NCI-H345 treated with DMSO at 0.1 percent for 48 hours (cell line): Measurements from ENCODE around the gene GFPT2.

Experiments
- DNase-seq: peaks from one replicate; lab custom pipeline; 2025; ENCODE audit not compliant: unreplicated experiment; lab: John Stamatoyannopoulos, UW

Gene GFPT2

DNA sequence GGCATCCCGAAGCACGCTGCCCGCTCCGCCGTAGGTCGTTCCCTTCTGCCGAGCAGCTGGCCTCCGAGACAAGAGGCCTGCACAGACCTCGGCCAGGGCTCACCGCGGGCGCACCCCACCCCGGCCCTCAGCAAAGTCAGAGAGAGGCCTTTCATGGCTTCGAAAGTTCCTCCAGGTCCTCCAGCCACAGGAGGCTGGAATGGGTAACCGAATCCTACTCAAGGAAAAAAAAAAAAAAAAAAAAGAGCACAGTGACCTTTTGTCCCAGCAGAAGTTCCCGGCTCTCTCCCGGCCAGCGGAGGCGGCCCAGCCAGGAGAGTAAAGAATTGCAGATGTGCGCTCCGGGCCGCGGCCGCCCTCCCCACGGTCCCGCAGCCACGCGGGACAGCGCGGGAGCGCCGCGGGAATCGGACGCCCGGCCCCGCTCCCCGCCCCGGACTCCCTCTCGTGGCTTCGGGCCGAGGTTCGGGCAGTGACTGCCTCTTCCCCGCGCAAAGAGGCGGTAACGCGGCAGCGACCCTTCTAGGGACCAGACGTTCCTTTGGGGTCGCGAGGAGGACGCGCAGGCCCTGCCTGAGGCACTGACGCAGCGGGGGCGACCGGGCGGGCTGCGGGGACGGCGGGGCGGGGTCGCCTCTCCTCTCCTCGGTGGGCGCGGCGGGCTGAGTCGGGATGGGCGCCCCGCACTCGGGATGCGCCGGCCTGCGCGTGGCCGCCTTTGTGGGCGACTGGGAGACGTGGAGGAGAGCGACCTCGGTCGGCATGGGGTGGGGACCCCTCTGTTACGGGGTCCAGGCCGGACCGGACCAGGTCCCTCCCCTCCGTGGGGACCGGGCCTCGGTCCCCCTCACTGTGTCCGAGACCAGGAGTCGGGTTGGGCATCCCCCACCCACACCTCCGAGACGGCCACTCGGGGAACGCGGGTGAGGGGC is 754 bp downstream of the GFPT2 start:
- no peak for DNase-seq

- no peak for DNase-seq
These were observed 2.2 kb downstream of the GFPT2 start for GRCh38 chr5:180350711-180351465.

- DNase-seq: no peak
These were observed 2.8 kb downstream of the GFPT2 start for GRCh38 chr5:180350296-180350695.

DNA sequence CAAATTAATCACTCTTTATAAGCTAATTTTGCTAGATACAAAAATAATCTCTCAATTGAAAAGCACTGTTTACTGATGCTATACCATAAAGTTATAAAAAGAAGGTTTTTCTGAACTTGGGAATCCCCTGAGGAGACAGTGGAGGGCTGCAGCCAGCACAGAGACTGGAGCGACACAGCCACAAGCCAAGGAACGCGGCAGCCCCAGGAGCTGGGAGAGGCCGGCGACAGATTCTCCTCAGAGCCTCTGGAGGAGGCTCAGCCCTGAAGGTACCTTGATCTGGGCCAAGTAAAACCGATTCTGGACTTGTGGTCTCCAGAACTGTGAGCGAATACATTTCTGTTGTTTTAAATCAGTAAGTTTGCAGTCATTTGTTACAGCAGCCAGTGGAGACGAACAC is 3.7 kb downstream of the GFPT2 start:
- no peak for DNase-seq

DNA sequence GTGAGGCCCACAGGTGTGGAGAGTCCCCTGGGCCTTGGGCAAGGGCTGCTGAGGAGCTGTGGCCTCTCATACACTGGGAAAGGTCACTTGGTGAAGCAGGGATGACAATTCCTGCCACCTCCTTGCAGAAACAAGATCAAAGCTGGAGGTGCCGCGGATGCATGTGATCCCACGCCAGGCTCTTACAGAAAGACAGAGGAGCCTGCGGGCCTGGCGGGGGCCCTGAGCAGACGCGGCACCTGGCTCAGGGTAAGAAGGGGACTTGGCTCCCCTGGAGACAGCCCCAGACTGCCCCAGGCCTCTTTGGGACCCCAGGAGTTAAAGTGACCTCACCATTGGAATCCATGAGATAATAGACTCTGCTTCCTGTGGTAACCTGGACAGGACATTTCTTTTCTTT is 4.8 kb downstream of the GFPT2 start:
- DNase-seq: no peak

DNA sequence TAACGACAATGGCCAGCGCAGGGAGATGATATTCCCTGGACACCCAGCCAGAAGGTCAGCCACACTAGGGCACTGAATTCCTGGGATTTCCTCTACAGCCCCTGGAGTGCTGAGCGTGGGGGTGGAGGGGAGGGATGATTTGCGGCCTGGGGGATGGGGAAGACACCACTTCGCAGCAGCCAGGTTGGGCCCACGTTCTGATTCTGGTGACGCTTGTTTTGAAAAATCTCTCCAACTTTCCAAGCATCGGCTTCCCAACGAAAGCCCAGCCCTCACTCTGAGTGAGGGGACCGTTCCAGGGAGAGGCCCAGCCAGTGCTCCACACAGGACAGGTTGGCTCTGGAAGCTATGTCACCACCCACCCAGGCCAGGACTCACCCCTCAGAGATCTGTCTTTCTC is 5.4 kb downstream of the GFPT2 start:
- DNase-seq: no peak

DNA sequence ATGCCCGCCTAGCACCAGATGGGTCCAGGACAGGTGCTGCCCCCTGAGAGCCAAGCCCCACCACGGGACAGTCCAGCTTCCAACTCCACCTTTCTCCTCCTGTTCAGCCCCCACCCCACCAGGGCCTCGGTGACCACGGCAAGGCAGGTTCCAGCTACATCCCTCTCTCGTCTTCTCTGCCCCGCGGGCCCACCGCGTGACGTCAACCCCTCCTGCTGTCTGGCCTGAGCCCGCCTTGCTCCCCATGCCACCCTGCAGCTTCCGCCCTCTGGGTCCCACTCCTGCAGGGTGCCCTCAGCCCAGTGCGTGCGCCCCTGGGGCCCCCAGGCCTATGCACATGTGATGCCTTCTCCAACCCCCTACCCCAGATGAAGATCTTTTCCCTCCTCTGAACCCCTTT is 6.8 kb downstream of the GFPT2 start:
- DNase-seq: no peak

DNA sequence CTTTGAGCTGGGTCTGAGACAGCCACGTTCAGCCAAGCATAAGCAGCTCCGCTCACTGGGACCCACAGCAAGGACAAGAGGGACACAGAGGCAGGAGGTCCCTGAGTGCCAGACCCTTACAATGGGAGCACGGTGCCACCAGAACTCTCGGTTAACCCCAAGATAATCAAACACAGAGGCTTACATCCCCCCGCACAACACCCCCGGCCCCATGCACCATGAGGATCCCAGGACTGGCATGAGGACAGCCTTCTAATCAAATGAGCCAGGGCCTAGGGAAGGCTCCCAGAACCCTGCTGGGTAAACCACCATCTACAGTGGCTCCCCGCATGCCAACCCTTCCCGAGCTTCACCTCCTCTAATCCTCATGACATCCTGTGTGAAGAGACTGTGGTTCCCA is 7.4 kb downstream of the GFPT2 start:
- DNase-seq: no peak

DNA sequence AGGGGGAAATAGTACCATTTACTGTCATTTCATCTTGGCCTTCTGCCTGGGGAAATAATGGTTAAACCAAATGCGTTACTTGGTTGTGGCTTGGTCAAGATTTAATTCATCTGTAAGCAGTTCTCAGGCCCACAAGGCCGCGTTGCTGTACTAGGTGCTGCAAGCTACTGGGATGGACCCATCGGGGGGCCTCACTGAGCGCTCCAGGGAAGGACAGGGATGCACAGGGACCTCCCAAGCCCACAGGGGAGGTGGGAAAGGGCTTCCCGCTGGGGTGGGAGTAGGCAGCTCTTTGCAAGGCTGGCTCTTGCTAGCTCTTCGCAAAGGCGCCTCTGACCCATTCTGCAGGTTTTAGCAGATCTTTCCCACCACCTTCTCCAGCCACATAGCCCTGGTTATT is 8.0 kb downstream of the GFPT2 start:
- no peak for DNase-seq

DNA sequence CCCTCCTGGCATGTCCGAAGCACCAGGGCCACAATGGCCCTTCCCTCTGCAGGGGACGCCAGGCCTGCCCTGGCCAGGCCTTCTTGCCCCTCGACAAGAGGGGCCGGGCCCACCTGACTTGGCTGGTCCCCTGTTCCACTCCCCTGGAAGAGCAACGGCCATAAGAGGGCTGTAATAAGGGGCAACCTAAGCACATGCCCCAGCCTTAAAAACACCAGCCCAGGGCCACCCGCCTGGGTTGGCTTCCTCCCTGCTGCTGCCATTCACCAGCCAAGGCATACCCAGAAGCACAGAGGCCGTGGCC is 8.5 kb downstream of the GFPT2 start:
- DNase-seq: no peak

- DNase-seq: no peak
These were observed 9.1 kb downstream of the GFPT2 start for GRCh38 chr5:180343831-180344695.

GRCh38 chr5:180343110-180343830 is 9.9 kb downstream of the GFPT2 start:
- no peak for DNase-seq

DNA sequence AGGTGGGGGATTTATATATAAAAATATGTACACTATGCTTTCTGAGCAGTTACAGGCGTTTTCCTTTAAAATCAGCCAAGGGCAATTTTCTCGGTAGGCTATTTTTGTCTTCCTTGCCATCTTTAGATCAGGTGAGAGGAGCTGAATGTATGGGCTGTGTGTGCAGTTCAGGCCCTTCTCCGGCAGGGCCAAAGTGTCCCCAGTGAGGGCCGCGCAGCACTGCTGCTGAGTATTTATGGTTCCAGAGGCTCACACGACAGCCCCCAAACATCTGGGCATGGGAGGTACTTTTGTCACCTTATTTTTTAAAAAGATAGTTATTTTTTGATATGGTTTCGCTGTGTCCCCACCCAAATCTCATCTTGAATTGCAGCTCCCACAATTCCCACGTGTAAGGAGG is 11.5 kb downstream of the GFPT2 start:
- DNase-seq: no peak

DNA sequence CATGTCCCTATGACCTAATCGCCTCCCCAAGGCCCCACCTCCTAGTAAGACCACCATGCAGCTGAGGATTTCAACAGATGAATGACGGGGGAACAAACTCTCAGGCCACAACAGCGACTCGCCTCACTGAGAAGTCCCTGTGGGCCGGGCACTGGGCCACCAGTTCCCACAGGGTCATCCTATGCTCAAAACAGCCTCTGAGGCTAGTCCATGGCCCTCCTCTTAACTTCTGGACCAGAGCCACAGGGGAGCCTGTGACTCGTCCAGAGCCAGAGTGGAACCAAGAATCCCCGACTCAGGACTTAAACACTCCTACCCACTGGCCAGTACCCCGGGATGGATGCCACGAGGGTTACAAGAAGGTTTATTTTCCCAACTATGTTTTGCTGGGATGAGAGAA is 12.3 kb downstream of the GFPT2 start:
- no peak for DNase-seq

DNA sequence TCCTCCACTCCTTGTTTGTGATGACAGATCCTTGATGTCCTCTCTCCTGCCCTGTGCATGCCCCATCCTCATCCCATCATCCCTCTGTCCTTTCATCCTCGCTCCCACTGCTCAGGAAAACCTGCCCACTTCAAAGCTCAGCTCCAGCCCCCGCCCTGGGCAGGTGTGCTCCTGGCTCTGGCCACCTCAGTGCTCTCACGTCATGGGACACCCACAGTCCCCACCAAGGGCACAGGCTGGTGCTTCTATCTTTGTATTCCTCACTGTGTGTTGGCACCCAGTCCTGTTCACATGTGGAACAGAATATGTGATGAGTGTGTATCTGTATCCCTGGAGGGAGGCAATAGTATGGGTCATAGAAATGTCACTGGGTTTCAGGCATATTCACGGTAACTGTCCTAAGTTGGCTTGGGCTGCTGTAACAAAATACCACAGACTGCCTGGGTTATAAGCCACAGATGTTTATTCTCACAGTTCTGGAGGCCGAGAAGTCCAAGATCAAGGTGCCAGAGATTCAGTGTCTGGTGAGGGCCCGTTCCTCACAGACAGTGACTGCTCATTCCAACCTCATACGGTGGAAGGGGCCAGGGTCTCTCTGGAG is 13.5 kb downstream of the GFPT2 start:
- DNase-seq: no peak

GRCh38 chr5:180338001-180338707 is 15.0 kb downstream of the GFPT2 start:
- DNase-seq: no peak

DNA sequence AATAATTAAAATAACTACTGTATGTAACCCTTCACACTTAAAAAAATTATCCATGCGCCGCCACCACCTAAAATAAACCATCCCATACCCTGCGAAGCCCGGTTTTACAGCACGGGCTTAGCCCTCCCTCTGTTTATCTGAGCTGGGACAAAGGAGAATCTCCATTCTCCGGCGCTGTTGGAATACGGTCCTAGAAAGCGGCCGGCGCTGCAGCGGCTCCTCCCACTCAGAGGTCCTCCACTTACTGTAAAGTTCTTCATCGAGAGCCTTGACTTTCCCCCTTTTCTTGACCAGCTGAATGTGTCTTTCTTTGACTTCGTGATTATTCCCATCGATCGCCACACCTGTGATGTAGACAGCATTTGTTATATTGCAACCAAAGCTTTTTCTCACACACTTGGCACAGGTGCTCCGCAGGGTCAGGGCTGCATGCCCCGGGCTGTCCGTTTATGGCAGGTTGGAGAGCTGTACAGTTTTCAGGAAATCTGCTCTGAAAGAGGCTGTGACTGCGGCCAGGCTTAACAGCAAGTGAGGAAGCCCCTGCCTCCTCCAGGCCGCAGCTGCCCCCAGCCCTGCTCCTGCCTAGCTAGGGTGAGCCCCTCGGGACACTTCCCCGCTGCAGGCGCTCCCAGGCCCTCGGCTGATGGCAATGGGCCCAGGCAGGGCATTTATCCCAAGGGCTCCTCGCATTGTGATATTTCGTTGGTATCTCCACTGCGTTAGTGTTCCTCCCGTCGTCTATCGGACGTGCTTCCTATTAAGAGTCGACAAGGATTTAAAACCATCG is 16.7 kb downstream of the GFPT2 start:
- DNase-seq: no peak

DNA sequence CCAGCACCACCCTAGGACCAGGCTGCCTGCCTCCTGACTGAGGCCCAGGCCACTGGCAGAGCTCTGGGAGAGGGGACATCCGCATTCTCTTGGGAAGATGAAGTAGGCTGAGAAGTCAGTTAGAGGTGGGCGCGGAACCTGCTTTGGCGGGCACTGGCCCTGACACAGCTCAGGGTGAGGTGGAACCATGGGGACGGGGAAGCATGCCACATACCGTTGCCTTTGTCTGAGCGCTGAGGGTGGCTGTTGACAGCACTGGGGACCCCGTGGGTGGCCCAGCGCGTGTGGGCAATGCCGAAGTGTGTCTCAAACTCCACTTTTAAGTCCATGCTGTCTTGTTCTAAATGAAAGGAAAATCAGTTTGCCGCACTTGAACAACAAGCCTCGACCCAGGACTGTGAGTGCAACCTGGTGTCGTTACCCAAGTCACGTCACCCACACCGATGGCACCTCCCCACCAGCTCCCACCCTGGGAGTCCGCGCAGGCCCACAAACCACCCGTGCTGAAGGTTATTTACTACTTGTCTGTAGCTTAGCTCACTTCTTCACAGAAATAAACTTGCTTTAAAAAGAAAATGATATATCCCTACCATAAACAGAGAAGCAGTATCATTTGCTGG is 17.4 kb downstream of the GFPT2 start:
- DNase-seq: no peak
